Kidney (tissue), 14 donors: ENCODE measurements around the gene TPRA1. TPM values are rescaled to one million over a fixed set of nuclear protein-coding genes. Genes with fewer than 3 reads are reported as not detected.

ENCODE experiments used
- DNase-seq, 5 donors: peaks; one replicate each; pipeline ENCODE4 v3.0.0-alpha.2; 2013 to 2020
- FAIRE-seq: peaks from 2 replicates; lab custom pipeline; 2012; peaks lifted over from hg19 to GRCh38; lab: Jason Lieb, UNC
- H3K27ac ChIP-seq, 2 donors: one replicate each; pipeline ENCODE4 v1.7.0; 2013; ENCODE audit warnings: low read depth in 2 of 2, low read length in 2 of 2, inconsistent platforms in 1 of 2
- H3K27me3 ChIP-seq: one replicate; pipeline ENCODE4 v1.7.1; 2013; ENCODE audit warnings: low read length, inconsistent platforms; ENCODE audit not compliant: control insufficient read depth, insufficient read depth
- H3K36me3 ChIP-seq, 3 donors: one replicate each; pipeline versions ENCODE4 v1.7.0 to v1.7.1; 2013; ENCODE audit warnings: low read length in 3 of 3, control low read depth in 1 of 3, inconsistent platforms in 1 of 3; ENCODE audit not compliant: insufficient read depth in 3 of 3, control insufficient read depth in 2 of 3
- H3K4me1 ChIP-seq, 3 donors: one replicate each; pipeline versions ENCODE4 v1.7.0 to v1.7.1; 2013; ENCODE audit warnings: low read length in 3 of 3, inconsistent platforms in 1 of 3, low read depth in 1 of 3; ENCODE audit not compliant: control insufficient read depth in 2 of 3, insufficient read depth in 2 of 3
- H3K4me3 ChIP-seq, 3 donors: one replicate each; pipeline versions ENCODE4 v1.7.0 to v1.8.1; 2013; ENCODE audit warnings: low read length in 3 of 3, control low read depth in 1 of 3, inconsistent platforms in 1 of 3
- H3K9ac ChIP-seq, 3 donors: one replicate each; pipeline versions ENCODE4 v1.7.0 to v1.7.1; 2013; ENCODE audit warnings: low read length in 3 of 3, control low read depth in 1 of 3, inconsistent platforms in 1 of 3
- H3K9me3 ChIP-seq, 3 donors: one replicate each; pipeline versions ENCODE4 v1.7.0 to v1.7.1; 2013; ENCODE audit warnings: low read length in 3 of 3, control low read depth in 1 of 3, inconsistent platforms in 1 of 3; ENCODE audit not compliant: control insufficient read depth in 2 of 3, insufficient read depth in 1 of 3
- CTCF ChIP-seq: IDR thresholded peaks from 3 replicates; pipeline ENCODE4 v1.5.1; 2012; ENCODE audit warnings: mild to moderate bottlenecking, moderate library complexity, borderline replicate concordance; ENCODE audit not compliant: insufficient read depth; ENCODE audit errors: extremely low read depth
- intact Hi-C: fragments of 100-400 bp; cut with DNase I; formaldehyde crosslinking; loops from one replicate; pipeline ENCODE4 v1.11.1; 2022
- polyA plus RNA-seq: library from polyadenylated mRNA; stranded (reverse); fragments of 350-450 nt; fragmentation: Illumina TruSeq; extraction: RNeasy Lipid Tissue Mini Kit (QIAGEN cat#74804); gene quantifications from one replicate; pipeline ENCODE4 v1.2.3, GENCODE V29; 2014; ENCODE audit warnings: low read depth, low replicate concordance; ENCODE audit not compliant: insufficient read depth
- total RNA-seq: library from RNA; stranded (reverse); fragmentation: NEBNext Ultra II Directional; extraction: Animal tissue kit (Norgen Biotek cat#: 25700); gene quantifications from one replicate; pipeline ENCODE4 v1.2.1, GENCODE V29; 2021
- donor health status: control.
- donor health status: control.
- donor health status: control.
- donor health status: control.
- donor health status: control.
- donor health status: DM: yes; HTN: yes; CAD: no.
- donor health status: Normal renal cell carcinoma (clear cell type).

Gene TPRA1
- total and polyA plus RNA-seq, 2 donors from 2014 or later, result 35.4 to 36.4 TPM

- peak in 2 of 5 donors; percentile 70 to 73 for DNase-seq
- peak overlapping the region in 1 of 3 donors; percentile 12 for H3K9ac ChIP-seq
These were observed 43.4 kb downstream of the TPRA1 start for GRCh38 chr3:127546970-127547733.

GRCh38 chr3:127546554-127546953 lies 44.0 kb downstream of the TPRA1 start:
- Histone ChIP-seq H3K4me3 (no peak overlapping the region), H3K9ac (no peak overlapping the region), H3K36me3 (no peaks in the 10 kb centered on the region), H3K27ac (no peak overlapping the region), H3K4me1 (peaks cover 0 to 6% (median 0%) of the 10 kb centered on the region in 3 donors), H3K27me3 (no peaks in the 10 kb centered on the region), H3K9me3 (no peaks in the 10 kb centered on the region)
- TF ChIP-seq CTCF, result no peak
- FAIRE-seq (no peak), DNase-seq (no peak)
- intact Hi-C loops, result no loop called here

More at GRCh38 chr3:127546970-127547733, 43.4 kb downstream of the TPRA1 start:
- Histone ChIP-seq H3K27me3 (no peaks in the 10 kb centered on the region), H3K4me1 (peaks cover 0 to 6% (median 0%) of the 10 kb centered on the region in 3 donors), H3K9me3 (no peaks in the 10 kb centered on the region), H3K4me3 (peak overlapping the region in 1 of 3 donors; percentile 36), H3K36me3 (no peaks in the 10 kb centered on the region), H3K27ac (no peak overlapping the region)
- intact Hi-C loops, result no loop called here
- no peak for TF ChIP-seq CTCF
- FAIRE-seq, result no peak

- no peak for DNase-seq
- TF ChIP-seq CTCF, result no peak
- FAIRE-seq, result no peak
- Histone ChIP-seq H3K4me1 (peaks cover 0 to 6% (median 0%) of the 10 kb centered on the region in 3 donors), H3K9me3 (no peaks in the 10 kb centered on the region), H3K27me3 (no peaks in the 10 kb centered on the region), H3K4me3 (no peak overlapping the region), H3K9ac (no peak overlapping the region), H3K36me3 (no peaks in the 10 kb centered on the region), H3K27ac (no peak overlapping the region)
- intact Hi-C loops, result no loop called here
These were observed 44.6 kb downstream of the TPRA1 start for GRCh38 chr3:127545711-127546457.
